Cerebellar cortex (tissue), 1 donor: ENCODE data around the gene RHO.

ENCODE experiments used
- DNase-seq: peaks from one replicate; pipeline ENCODE4 v3.0.0-alpha.2; 2015; ENCODE audit warnings: low spot score

RHO gene

DNA sequence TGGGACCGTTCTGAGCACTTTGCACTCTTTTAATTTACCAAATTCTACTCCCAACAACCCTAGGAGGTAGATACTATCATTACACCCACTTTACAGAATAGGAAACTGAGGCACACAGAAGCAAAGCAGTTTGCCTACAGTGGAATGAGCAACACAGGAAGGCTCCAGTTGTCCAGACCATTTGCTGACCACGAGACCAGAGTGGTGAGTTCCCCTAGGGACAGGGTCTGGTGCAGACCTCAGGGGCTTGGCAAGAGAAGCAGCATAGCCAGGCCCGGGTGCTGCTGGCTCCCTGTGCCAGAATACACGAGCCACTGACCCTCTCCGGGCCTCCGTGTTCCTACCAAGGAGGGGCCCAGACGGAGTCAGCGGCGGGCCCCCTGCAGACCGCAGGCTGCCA, 51.6 kb downstream of the RHO start:
- DNase-seq = no peak

DNA sequence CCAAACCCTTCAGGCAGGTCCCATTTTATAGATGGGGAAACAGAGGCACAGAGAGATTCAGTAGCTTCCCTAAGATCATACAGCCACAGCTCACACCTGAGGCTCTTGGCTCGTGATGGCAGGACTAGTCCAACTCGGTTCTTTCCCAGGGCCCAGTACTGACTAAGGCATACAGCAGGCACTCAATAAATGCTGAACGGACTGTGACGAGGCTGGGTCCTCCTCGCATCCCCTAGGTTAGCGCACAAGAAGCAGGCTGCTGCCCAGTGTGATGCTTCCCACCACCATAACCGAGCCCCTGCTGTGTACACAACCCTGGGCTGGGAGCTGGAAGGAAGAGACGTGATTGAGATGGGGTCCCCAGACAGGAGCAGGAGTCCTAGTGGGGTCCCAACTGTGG, 53.2 kb downstream of the RHO start:
- DNase-seq = no peak

DNA sequence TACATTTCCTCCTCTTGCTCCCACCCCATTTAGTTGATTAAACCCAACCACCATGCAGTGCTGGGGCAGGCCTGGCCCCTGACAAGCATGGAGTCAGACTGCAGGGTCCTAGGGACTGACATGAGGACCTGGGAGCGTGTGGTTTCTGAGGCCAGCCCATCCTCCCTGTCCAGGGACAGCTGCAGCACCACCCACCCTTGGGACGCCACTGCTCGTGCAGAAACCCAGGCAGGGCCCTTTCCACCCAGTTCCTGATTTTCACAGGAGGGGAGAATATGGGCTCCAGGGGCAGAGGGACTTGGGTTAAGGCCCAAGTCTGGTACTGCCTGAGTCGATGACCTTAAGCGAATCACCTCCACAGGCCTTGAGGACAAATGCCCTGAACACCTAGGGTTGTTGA, 54.4 kb downstream of the RHO start:
- no peak for DNase-seq

DNA sequence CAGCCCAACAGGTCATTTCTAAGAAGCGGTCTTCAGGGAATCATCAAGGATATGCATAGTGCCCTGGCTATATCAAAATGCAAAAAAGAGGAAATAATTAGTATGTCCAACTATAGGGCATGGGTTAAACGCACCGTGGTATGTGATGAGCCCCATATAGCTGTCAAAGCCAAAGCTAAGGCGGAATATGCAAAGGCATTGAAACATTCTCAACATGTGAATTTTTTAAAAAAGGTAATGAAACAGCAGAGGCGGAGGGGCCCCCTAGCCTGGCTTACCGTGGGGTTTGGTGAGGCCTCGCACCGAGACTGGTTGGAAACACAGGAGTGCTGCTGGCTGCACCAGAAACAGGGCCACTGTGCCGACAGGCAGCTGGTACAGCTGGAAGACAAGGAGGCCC, 54.9 kb downstream of the RHO start:
- no peak for DNase-seq

DNA sequence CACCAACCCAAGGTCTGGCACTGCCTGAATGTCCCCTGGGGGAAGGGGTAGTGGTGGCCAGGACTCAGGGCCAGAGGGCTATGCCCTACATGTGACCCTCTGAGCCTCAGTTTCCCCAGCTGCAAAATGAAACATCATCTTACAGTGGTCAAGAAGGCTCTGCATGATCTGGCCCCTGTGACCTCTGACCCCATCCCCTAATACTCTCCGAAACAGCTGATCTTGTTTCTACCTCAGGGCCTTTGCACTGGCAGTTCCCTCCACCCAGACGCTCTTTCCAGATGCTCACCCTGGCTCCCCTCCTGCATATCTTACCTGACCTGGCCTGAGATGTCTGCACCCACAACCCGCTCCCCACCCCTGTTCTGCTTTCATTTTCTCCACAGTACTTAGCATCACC, 56.2 kb downstream of the RHO start:
- no peak for DNase-seq
